Adrenal gland (tissue), 5 donors: ENCODE measurements around the gene BCL2L11.

Source experiments
- CTCF ChIP-seq, 6 experiments: fragments of 450-650 bp in 4 of 6; fragments of 200-600 bp in 2 of 6; sonication (generic) in 1 of 6; IDR thresholded peaks; 1 replicate in 5 of 6; 2 replicates in 1 of 6; pipeline versions ENCODE4 v1.5.1 to v1.8.0; 2016 to 2021; ENCODE audit warnings: antibody characterized with exemption in 6 of 6, mild to moderate bottlenecking in 2 of 6, moderate library complexity in 1 of 6
- POLR2A ChIP-seq, 2 donors: fragments of 450-650 bp; IDR thresholded peaks; one replicate each; pipeline ENCODE4 v1.6.1; 2017; ENCODE audit warnings: antibody characterized with exemption in 2 of 2, mild to moderate bottlenecking in 2 of 2, moderate library complexity in 1 of 2
- donor health status: DM: no; HTN: no; CAD: no.

GRCh38 chr2:111148225-111148873 lies 27.6 kb downstream of the BCL2L11 start:
- TF ChIP-seq POLR2A (IDR thresholded peaks at IDR 0.05): no peak
- no peak for TF ChIP-seq CTCF (IDR thresholded peaks at IDR 0.05)
